OCI-LY3 (cell line): ENCODE results near the gene MIEF1.

ENCODE experiments used
- EZH2phosphoT487 ChIP-seq: fragments of 200-600 bp; shearing (Covaris generic); IDR thresholded peaks from 2 replicates; pipeline ENCODE4 v1.6.1; 2018; ENCODE audit warnings: antibody characterized with exemption, mixed run types, low read depth
- TF ChIP-seq, protein P1 (sequence below): fragments of 200-600, 300-600 bp; sonication (generic); IDR thresholded peaks from 2 replicates; pipeline ENCODE4 v1.5.1; 2014; ENCODE audit warnings: antibody characterized with exemption, low read length, low read depth

DNA sequence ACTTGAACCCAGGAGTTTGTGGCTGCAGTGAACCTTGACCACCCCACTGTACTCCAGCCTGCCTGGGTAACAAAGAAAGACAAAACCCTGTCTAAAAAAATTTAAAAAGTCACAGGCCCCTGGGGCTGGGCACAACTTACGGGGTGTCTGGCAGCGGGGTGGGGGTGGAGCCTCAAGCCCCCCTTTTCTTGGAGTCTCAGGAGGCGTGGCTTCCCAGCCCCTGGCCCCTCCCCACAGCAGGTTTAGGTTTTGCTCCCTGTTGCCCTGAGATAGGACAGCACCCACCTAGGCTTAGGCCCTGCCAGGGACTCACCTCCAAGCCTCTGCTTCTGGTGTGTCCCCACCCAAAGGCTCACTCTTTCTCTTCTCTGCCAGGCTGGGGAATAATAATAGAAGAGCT lies 22.8 kb upstream of the MIEF1 start:
- TF ChIP-seq, protein P1, sequence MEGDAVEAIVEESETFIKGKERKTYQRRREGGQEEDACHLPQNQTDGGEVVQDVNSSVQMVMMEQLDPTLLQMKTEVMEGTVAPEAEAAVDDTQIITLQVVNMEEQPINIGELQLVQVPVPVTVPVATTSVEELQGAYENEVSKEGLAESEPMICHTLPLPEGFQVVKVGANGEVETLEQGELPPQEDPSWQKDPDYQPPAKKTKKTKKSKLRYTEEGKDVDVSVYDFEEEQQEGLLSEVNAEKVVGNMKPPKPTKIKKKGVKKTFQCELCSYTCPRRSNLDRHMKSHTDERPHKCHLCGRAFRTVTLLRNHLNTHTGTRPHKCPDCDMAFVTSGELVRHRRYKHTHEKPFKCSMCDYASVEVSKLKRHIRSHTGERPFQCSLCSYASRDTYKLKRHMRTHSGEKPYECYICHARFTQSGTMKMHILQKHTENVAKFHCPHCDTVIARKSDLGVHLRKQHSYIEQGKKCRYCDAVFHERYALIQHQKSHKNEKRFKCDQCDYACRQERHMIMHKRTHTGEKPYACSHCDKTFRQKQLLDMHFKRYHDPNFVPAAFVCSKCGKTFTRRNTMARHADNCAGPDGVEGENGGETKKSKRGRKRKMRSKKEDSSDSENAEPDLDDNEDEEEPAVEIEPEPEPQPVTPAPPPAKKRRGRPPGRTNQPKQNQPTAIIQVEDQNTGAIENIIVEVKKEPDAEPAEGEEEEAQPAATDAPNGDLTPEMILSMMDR, result no peak
- TF ChIP-seq EZH2phosphoT487, result no peak
